Loucy (cell line): ENCODE results near the gene AKNA.

Experiments used
- H2AFZ ChIP-seq: fragments of 200-600 bp; sonication (generic); 2 replicates; pipeline ENCODE4 v1.6.0; 2016; ENCODE audit warnings: antibody characterized with exemption, mild to moderate bottlenecking, low read length, moderate library complexity
- H3F3A ChIP-seq: fragments of 200-600 bp; 2 replicates; pipeline ENCODE4 v1.6.0; 2016; ENCODE audit warnings: antibody characterized with exemption, low read depth, mild to moderate bottlenecking
- H3K27me3 ChIP-seq: fragments of 200-600 bp; sonication (generic); 2 replicates; pipeline ENCODE4 v1.6.1; 2014; ENCODE audit warnings: low read length, mild to moderate bottlenecking; ENCODE audit not compliant: insufficient read depth, poor library complexity, severe bottlenecking
- H3K36me3 ChIP-seq: fragments of 200-600 bp; sonication (generic); 2 replicates; pipeline ENCODE4 v1.6.1; 2016; ENCODE audit warnings: low read length; ENCODE audit not compliant: insufficient read depth
- H3K4me1 ChIP-seq: fragments of 200-600 bp; sonication (generic); 2 replicates; pipeline ENCODE4 v1.5.1; 2014; ENCODE audit warnings: low read length, mild to moderate bottlenecking; ENCODE audit not compliant: insufficient read depth, poor library complexity, severe bottlenecking
- H3K4me2 ChIP-seq: fragments of 200-600 bp; sonication (generic); 2 replicates; pipeline ENCODE4 v1.6.0; 2014; ENCODE audit warnings: antibody characterized with exemption, low read length, low read depth, mild to moderate bottlenecking; ENCODE audit not compliant: poor library complexity, severe bottlenecking
- H3K4me3 ChIP-seq: fragments of 200-600 bp; sonication (generic); 2 replicates; pipeline ENCODE4 v1.5.1; 2014; ENCODE audit warnings: low read length, mild to moderate bottlenecking, mixed read lengths; ENCODE audit not compliant: poor library complexity, severe bottlenecking
- H3K79me2 ChIP-seq: fragments of 200-600 bp; sonication (generic); 2 replicates; pipeline ENCODE4 v1.6.1; 2014; ENCODE audit warnings: low read length; ENCODE audit not compliant: insufficient read depth
- H3K9ac ChIP-seq: fragments of 200-600 bp; sonication (generic); 2 replicates; pipeline ENCODE4 v1.6.0; 2014; ENCODE audit warnings: mild to moderate bottlenecking, low read depth, low read length, moderate library complexity; ENCODE audit not compliant: poor library complexity, severe bottlenecking
- H3K9me2 ChIP-seq: fragments of 200-600 bp; sonication (generic); replicated peaks from 2 replicates; pipeline ENCODE4 v1.6.1; 2016; ENCODE audit warnings: low read depth, low read length, mixed read lengths
- H3K9me3 ChIP-seq: fragments of 200-600 bp; sonication (generic); 2 replicates; pipeline ENCODE4 v1.6.1; 2014; ENCODE audit warnings: mild to moderate bottlenecking, antibody characterized with exemption, low read length, low read depth; ENCODE audit not compliant: insufficient read depth
- H4K20me1 ChIP-seq: fragments of 200-600 bp; sonication (generic); 2 replicates; pipeline ENCODE4 v1.6.0; 2014; ENCODE audit warnings: antibody characterized with exemption, low read length, mild to moderate bottlenecking; ENCODE audit not compliant: insufficient read depth, poor library complexity, severe bottlenecking
- CTCF ChIP-seq: fragments of 200-600 bp; sonication (generic); conservative IDR thresholded peaks from 2 replicates; pipeline ENCODE4 v1.5.1; 2014; ENCODE audit warnings: mild to moderate bottlenecking, antibody characterized with exemption, low read length
- EZH2phosphoT487 ChIP-seq: fragments of 200-600 bp; IDR thresholded peaks from 2 replicates; pipeline ENCODE4 v1.6.1; 2018; ENCODE audit warnings: antibody characterized with exemption, mild to moderate bottlenecking, moderate library complexity, borderline replicate concordance

The AKNA gene

GRCh38 chr9:114400219-114400618 lies 12.4 kb upstream of the AKNA start:
- peaks cover 11% of the 10 kb centered on the region for H3K4me1 ChIP-seq
- H3K27me3 ChIP-seq = no peaks in the 10 kb centered on the region
- no peak overlapping the region for H3K4me2 ChIP-seq

GRCh38 chr9:114399381-114399780 lies 11.6 kb upstream of the AKNA start:
- no peak for TF ChIP-seq CTCF
- TF ChIP-seq EZH2phosphoT487 = no peak
- Histone ChIP-seq H3K4me1 (peaks cover 17% of the 10 kb centered on the region), H3K27me3 (no peaks in the 10 kb centered on the region), H3K9me3 (no peaks in the 10 kb centered on the region), H4K20me1 (peaks cover 8% of the 10 kb centered on the region), H3F3A (no peaks in the 10 kb centered on the region), H3K4me3 (no peak overlapping the region), H3K79me2 (peaks cover 12% of the 10 kb centered on the region), H3K9ac (no peak overlapping the region), H2AFZ (no peak overlapping the region), H3K9me2 (no peaks in the 10 kb centered on the region), H3K36me3 (no peaks in the 10 kb centered on the region), H3K4me2 (no peak overlapping the region)

More at GRCh38 chr9:114400219-114400618, 12.4 kb upstream of the AKNA start:
- Histone ChIP-seq H3K4me3 (no peak overlapping the region), H3K9ac (no peak overlapping the region), H2AFZ (no peak overlapping the region), H3K9me3 (no peaks in the 10 kb centered on the region), H3K79me2 (peaks cover 12% of the 10 kb centered on the region), H4K20me1 (peaks cover 8% of the 10 kb centered on the region), H3K36me3 (no peaks in the 10 kb centered on the region), H3K9me2 (no peaks in the 10 kb centered on the region), H3F3A (no peaks in the 10 kb centered on the region)
- TF ChIP-seq EZH2phosphoT487 (no peak), CTCF (no peak)

DNA sequence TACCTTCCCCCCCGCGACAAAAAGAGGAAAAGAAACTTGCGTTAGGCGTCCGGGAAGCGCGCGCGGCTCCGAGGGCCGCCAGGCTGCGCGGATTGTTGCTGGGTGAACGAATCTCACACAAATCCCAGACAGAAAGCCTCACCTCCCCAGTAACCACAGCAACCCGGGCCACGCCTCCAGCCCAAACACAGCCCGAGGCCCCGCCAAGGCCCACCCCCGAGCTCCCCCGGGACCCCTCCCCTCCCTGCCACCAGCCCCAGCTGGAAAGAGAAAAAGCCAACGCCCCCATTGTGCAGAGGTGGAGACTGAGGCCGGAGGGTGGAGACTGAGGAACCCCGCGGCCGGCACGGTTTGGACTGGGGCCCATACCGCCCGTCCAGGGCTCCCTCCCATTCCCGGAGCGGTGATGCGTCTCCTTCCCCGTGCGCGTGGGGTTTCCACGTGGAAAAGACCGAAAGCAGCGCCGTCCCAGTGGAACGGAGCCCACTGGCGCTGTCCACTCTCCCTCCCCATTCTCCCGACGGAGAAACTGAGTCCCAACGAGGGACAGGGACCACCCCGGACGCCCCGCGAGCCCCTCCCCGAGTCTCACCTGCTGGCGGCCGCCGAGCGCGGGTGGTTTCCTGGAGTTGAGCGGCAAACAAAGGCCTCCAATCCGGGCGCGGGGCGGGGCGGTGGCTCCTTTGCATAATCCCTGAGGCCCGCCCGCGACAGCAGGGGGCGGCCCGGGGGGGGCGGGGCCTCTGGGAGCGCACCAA lies 10.2 kb upstream of the AKNA start:
- Histone ChIP-seq H3K36me3 (no peaks in the 10 kb centered on the region), H3K9me3 (no peaks in the 10 kb centered on the region), H2AFZ (peak overlapping the region; percentile 88; the same call in 1 of the 2 replicates), H3K27me3 (no peaks in the 10 kb centered on the region), H3K9ac (peak overlapping the region; percentile 43), H3F3A (no peaks in the 10 kb centered on the region), H3K4me3 (peak overlapping the region; percentile 89), H4K20me1 (peaks cover 8% of the 10 kb centered on the region), H3K9me2 (no peaks in the 10 kb centered on the region), H3K79me2 (peaks cover 12% of the 10 kb centered on the region), H3K4me2 (peak overlapping the region; percentile 89), H3K4me1 (peaks cover 17% of the 10 kb centered on the region)
- TF ChIP-seq CTCF (no peak), EZH2phosphoT487 (no peak)
